ENCODE measurements around the gene OR52H1.

The OR52H1 gene

DNA sequence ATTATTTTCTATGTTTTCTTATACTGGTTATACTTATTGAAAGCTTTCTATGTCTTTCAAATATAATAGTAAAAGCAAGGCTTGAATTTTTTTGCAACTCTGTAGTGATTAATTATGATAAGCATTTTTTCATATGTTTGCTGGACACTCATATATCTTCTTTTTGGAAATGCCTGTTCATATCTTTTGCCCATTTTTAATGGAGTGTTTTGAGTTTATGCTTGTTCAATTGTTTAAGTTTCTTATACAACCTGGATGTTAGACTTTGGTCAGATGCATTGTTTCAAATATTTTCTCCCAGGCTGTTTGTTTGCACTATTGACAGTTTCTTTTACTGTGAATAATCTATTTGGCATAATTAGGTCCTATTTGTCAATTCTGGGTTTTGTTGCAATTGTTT is 11.9 kb downstream of the OR52H1 start:
- TF ChIP-seq, protein P1, sequence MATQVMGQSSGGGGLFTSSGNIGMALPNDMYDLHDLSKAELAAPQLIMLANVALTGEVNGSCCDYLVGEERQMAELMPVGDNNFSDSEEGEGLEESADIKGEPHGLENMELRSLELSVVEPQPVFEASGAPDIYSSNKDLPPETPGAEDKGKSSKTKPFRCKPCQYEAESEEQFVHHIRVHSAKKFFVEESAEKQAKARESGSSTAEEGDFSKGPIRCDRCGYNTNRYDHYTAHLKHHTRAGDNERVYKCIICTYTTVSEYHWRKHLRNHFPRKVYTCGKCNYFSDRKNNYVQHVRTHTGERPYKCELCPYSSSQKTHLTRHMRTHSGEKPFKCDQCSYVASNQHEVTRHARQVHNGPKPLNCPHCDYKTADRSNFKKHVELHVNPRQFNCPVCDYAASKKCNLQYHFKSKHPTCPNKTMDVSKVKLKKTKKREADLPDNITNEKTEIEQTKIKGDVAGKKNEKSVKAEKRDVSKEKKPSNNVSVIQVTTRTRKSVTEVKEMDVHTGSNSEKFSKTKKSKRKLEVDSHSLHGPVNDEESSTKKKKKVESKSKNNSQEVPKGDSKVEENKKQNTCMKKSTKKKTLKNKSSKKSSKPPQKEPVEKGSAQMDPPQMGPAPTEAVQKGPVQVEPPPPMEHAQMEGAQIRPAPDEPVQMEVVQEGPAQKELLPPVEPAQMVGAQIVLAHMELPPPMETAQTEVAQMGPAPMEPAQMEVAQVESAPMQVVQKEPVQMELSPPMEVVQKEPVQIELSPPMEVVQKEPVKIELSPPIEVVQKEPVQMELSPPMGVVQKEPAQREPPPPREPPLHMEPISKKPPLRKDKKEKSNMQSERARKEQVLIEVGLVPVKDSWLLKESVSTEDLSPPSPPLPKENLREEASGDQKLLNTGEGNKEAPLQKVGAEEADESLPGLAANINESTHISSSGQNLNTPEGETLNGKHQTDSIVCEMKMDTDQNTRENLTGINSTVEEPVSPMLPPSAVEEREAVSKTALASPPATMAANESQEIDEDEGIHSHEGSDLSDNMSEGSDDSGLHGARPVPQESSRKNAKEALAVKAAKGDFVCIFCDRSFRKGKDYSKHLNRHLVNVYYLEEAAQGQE (IDR thresholded peaks at IDR 0.05; ENCODE audit: insufficient read depth in 1 of 2, low read depth in 2 of 2, low read length in 2 of 2): no peak
- TF ChIP-seq TAF1 (IDR thresholded peaks at IDR 0.05; ENCODE audit: borderline replicate concordance, insufficient read depth, low read length): no peak
- TF ChIP-seq POLR2AphosphoS5 (IDR thresholded peaks at IDR 0.05; ENCODE audit: low read depth, low read length): no peak
- TF ChIP-seq FOXP2 (optimal IDR thresholded peaks at IDR 0.05; ENCODE audit: borderline replicate concordance, extremely low read depth, extremely low read length, insufficient read depth): no peak
- TF ChIP-seq SIN3A (IDR thresholded peaks at IDR 0.05; ENCODE audit: borderline replicate concordance, insufficient read depth, low read length): no peak

- TF ChIP-seq, protein P1 (IDR thresholded peaks at IDR 0.05; ENCODE audit: insufficient read depth in 1 of 2, low read depth in 2 of 2, low read length in 2 of 2): no peak
- TF ChIP-seq FOXP2 (optimal IDR thresholded peaks at IDR 0.05; ENCODE audit: borderline replicate concordance, extremely low read depth, extremely low read length, insufficient read depth): no peak
- TF ChIP-seq SIN3A (IDR thresholded peaks at IDR 0.05; ENCODE audit: borderline replicate concordance, insufficient read depth, low read length): no peak
- no peak for TF ChIP-seq POLR2AphosphoS5 (IDR thresholded peaks at IDR 0.05; ENCODE audit: low read depth, low read length)
Observed at GRCh38 chr11:5534046-5534445, 14.3 kb downstream of the OR52H1 start.

DNA sequence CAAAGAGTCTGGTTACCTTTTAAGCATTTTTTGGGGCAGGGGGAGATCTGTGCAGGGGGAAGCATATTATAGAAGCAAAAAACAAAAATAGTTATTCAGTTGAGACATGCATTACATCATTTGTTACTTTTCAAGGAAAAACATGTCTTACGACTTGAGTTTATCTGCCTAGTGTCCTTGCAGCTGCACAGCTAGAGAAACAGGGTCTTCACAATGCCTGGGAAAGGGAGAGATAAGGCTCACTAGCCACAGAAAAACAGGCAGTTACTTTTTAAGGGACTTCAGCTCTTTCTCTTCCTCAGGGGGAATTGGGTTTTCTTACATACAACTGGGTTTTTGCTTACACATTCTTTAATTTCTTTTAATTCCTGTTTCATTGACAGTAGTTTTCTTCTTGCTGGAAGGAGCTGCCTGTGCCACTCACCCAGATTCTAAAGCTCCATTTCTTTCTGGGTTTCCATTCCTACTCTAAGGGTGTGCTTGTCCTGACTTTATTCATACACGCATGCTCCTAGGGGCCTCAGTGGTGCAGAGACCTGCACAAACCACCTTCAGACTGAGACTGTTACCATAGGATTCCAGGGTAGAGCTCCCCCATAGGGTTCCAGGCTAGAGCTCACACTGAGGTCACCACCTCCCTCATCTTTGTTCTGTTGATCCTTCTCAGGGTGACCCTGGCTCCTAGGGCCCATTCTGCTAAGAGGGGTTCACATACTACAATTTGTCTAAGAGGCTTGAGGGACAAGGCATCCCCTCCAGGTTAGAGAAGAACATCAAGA is 17.1 kb downstream of the OR52H1 start:
- TF ChIP-seq TAF1 (IDR thresholded peaks at IDR 0.05; ENCODE audit: borderline replicate concordance, insufficient read depth, low read length) (no peak), POLR2AphosphoS5 (IDR thresholded peaks at IDR 0.05; ENCODE audit: low read depth, low read length) (no peak), SIN3A (IDR thresholded peaks at IDR 0.05; ENCODE audit: borderline replicate concordance, insufficient read depth, low read length) (no peak), FOXP2 (optimal IDR thresholded peaks at IDR 0.05; ENCODE audit: borderline replicate concordance, extremely low read depth, extremely low read length, insufficient read depth) (no peak)
- TF ChIP-seq, protein P1 (IDR thresholded peaks at IDR 0.05; ENCODE audit: insufficient read depth in 1 of 2, low read depth in 2 of 2, low read length in 2 of 2): no peak

DNA sequence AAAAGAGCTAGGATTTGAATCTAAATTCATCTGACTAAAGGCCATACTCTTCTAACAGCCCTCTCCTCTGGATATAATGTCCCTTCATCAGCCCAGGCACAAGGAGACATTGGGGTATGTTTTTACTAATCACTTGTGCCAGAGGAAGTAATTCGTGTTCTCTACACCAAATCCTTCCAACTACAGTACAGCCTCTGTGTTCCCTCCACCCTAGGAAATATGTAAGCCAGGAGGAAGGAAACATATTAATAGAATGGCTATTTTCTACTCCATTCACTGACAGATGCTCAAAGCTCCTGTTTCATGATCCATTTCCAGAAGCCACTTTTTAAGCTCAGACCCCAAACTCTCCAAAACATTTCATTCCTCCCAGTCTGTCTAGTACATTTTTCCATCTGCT is 19.8 kb downstream of the OR52H1 start:
- TF ChIP-seq FOXP2 (optimal IDR thresholded peaks at IDR 0.05; ENCODE audit: borderline replicate concordance, extremely low read depth, extremely low read length, insufficient read depth) (no peak), SIN3A (IDR thresholded peaks at IDR 0.05; ENCODE audit: borderline replicate concordance, insufficient read depth, low read length) (no peak), TAF1 (IDR thresholded peaks at IDR 0.05; ENCODE audit: borderline replicate concordance, insufficient read depth, low read length) (no peak), POLR2AphosphoS5 (IDR thresholded peaks at IDR 0.05; ENCODE audit: low read depth, low read length) (no peak)
- TF ChIP-seq, protein P1 (IDR thresholded peaks at IDR 0.05; ENCODE audit: insufficient read depth in 1 of 2, low read depth in 2 of 2, low read length in 2 of 2): no peak
